ENCODE data around the gene NGB.

Gene NGB

GRCh38 chr14:77264466-77265186, 6.4 kb downstream of the NGB start:
- no peak for FAIRE-seq

DNA sequence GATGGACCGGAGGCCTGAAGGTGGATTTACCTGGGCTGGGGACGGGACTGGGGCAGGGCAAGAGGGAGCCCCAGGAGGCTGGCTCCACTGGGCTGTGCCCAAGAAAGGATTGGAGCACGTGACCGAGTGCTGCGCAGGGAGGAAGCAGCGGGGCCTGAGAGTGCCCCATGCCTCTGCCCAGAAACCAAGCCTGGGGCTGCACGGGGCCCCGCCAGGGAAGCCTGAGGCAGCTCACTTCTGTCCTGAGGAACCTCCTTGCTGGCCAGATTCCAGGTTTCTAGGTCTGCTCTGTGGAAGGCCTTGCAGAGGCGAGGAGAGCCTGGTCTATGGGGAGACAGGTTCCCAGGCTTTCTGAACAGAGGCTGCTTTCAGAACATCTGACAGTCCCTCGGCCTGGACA, 10.4 kb downstream of the NGB start:
- FAIRE-seq, result no peak

GRCh38 chr14:77260199-77260598, 10.8 kb downstream of the NGB start:
- no peak for FAIRE-seq

DNA sequence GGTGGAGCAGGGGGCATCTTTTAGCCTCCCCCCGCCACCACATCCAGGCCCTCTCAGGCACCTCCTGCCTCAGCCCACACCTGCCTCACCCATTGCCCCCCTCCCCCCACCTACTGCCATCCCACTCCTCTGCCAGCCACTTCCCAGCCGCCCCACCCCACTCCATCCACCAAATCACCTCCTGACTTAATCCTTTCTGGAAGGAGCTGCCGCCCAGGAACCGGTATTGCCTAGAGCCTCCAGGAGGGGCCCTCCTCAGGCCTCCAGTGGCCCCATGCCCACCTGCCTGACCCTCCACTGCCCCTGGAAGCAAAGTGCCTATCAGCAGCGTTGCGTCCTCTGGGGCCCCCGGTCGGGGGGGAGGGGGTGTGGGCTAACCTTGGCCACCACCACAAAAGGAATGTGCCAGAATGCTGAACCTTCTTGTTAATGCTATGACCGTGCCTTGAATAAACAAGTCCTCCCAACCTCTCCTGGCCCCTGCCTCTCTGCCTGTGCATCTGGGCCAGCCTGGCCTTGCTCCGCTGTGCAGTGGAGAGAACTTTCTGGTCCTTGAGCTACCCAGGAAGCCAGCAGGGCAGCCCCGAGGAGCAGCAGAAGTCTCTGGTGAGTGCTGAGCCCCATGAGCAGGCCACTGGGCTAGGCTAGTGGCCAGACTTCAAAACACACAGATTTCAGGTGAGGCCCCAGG, 11.8 kb downstream of the NGB start:
- no peak for FAIRE-seq

GRCh38 chr14:77258566-77258965, 12.4 kb downstream of the NGB start:
- FAIRE-seq, result no peak

- no peak for FAIRE-seq
Observed at GRCh38 chr14:77257700-77258099, 13.3 kb downstream of the NGB start.

DNA sequence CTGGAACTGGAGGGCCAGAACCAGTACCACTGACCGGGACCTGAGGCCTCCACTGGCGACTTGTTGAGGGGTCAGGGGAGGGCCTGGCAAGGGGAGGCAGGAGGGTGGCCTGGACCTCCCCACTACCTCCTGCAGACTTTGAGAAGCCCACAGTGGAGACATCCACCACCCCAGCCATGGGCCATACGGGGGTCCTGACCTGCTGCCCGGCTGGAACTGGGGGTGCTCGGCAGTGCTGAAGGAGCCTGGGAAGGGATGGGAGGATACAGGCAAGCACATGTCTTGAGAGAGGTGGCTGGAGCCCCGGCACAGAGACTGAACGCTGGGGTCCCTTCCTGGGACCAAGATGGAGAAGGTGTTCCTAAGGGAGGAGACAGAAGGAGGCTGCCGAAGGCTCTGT, 14.3 kb downstream of the NGB start:
- FAIRE-seq, result no peak

DNA sequence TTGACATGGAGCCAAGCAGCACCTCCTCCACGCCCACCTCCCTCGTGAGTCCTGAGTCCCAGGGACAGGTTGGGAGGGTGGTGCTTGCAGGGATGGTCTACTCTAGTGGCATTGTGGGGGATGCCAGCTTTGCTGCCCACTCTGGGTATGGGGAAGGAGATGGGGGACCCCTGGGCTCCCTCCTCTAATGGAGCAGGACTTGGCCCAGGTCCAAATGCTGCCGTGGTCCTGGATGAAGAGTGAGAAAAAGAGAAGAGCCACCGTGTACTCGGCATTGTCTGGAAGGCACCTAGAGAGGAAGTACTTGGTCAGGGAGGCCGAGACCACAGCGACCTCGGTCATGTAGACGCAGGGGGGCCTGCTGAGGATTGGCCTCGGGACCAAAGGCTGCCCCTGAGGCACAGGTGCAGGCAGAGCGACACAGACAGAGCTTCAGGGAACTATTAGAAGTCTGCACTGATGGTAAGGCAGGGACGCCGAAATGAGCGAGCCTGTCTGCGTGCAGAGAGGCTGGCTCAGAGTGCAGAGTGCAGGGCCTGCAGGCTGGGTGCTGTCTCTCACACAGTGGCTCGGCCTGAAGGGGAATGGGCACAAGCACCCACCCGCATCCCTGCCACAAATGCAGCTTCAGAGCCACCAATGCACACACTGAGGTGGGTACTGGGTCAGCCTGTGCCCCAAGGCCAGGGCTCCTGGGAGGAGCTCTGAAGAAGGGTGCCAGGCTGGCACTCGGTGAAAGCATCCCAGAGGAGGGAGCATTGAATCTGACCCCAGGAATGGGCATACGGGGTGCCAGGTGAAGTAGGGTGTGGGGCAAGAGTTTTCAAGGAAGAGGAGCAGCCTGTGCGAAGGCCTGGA, 17.4 kb downstream of the NGB start:
- no peak for FAIRE-seq

DNA sequence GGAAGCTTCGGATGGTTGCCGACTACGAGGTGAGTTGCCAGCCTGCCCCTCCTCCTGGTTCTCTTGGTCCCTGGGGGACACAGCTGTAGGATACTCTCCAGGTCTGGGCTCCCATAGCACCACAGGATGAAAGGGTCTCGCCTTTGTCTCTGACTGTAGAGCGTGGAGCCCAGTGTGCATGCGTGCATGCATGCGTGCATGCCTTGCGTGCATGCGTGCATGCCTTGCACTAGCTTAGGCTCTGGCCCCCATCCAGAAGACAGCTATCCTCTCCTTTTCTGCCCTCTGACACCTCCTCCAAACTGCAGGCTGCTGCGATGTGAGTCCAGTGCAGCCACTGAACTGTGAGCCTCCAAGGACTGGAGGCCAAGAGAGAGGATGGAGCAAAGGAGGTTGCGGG, 19.1 kb downstream of the NGB start:
- no peak for FAIRE-seq

DNA sequence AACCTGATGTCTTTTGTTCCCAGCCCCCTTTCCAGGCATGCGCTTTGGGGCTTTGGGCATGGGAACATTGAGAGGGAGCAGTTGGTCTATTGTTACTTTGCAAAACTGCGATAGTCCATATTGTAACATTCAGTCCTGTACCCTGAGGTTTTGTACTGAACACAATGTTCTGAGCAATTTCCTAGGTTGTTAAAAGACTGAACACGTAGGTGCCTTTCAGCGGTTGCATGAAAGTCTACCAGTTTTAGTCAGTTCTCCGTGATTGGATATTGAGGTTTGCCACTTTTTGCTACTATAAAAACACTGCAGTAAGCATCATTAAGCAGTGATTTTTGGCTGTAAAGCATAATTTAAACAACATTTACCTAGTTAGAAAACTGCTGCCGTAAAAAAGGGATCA, 20.1 kb downstream of the NGB start:
- FAIRE-seq, result no peak

- no peak for FAIRE-seq
Observed at GRCh38 chr14:77249286-77249685, 21.7 kb downstream of the NGB start.

DNA sequence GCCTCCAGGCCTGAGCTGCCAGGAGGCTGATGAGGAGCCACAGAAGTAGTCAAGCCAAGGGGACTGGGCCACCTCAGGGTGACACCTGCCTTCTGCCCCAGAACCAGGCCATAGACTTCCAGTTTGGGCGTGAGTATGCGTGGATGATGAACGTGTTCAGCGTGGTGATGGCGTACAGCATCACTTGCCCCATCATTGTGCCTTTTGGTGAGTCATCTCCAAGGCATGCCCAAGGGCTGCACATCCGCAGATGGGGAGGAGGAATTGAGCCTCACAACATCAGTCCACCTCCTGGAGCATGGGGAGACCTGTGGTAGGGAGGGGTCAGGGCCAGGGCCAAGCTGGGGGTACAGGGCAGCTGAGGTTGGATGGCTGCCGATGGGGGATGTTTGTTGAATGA, 22.3 kb downstream of the NGB start:
- FAIRE-seq, result no peak

- no peak for FAIRE-seq
Observed at GRCh38 chr14:77246784-77247183, 24.2 kb downstream of the NGB start.

DNA sequence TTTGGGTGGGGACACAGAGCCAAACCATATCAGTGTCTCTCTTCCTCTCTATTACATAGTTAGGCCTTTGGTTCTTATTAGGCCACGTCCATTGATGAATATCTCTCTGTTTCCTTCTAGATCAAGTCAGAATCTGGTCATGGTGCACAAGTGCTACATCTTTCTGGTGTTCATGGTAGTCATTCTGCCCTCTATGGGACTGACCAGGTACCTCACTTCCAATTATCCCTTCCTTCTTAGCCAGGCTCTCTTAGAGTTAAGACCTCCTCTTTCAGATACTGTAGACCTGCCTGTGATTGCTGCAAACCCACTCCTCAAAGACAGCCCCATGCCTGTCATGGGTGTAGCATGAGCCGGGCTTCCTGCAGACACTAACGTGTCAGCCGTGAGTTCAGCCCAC, 25.2 kb downstream of the NGB start:
- no peak for FAIRE-seq

- FAIRE-seq, result no peak
Observed at GRCh38 chr14:77243853-77244252, 27.2 kb downstream of the NGB start.

- FAIRE-seq, result no peak
Observed at GRCh38 chr14:77242752-77243151, 28.3 kb downstream of the NGB start.

DNA sequence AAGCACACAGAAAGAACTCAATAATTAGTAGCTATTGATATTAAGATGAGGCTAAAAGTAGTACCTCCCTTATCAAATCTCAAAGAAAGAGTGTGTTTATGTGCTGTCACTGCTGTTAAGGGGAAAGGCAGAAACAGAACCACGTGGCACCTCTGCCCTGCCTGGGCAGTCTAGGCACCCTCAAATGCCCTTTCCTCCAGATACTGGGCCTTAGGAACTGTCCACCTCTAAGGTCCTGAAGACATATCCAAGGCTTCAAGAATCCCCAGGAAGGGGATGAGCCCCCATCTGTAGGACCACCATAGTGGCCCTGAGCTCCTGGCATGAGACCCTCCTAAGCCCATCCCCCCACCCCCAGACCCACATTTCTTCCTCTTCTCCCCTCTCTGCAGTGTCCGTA, 29.1 kb downstream of the NGB start:
- no peak for FAIRE-seq

DNA sequence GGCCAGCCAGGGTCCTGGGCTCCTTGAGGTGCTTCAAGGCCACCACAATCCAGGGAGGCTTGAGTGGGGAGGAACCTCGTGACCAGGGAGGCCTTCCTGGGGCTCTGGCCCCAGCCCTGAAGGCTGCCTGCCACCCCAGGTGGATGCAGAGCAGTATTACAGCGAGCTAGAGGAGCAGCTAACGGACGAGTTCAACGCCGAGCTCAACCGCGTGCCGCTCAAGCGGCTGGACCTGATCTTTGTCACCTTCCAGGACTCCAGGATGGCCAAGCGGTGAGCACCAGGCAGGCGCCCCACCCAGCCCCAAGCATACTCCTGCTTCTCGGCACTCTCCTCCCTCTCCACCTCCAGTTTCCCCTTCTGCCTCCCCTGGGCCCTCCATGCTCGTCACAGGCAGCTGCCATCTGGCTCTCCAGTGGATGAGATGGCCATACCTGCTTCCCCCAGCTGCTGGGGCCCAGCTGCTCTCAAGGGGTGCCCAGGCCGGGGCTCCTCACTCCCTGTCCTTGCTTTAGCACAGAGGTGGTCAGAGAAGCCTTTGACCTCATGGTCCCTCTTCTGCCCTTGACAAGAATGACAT, 30.6 kb downstream of the NGB start:
- no peak for FAIRE-seq

DNA sequence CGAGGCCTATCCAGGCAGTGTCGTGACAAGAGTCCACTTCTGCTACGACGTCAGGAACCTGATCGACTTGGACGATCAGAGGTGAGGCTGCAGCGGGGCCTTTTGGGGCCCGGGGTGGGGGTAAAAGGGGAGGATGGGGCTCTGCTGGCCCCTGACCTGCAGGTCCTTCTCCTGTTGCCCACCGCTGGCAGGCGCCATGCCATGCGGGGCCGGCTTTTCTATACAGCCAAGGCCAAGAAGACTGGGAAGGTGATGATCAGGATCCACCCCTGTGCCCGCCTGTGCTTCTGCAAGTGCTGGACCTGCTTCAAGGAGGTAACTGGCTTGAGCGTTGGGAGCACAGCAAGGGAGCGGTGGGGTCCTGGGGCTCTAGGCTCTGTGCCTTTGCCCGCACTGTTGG, 31.6 kb downstream of the NGB start:
- FAIRE-seq, result no peak

DNA sequence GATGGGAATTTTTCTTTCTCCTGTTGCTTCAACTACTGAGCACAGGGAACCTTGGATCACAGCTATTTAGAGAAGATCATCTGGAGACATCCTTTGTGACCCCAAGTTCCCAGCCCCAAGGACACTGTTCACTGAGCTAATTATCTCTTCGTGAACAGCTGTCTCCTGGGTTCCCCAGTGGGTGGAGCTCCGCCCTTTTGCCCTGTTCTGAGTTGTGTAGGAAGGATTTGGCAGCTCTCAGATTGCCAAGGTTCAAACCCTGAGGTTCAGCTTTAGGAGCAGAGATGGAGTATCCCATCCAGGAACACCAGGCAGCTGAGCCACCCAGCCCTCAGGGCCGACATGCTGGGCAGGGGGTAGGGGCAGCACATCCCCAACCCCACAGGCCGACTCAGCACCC, 32.0 kb downstream of the NGB start:
- no peak for FAIRE-seq

GRCh38 chr14:77238356-77238755, 32.6 kb downstream of the NGB start:
- no peak for FAIRE-seq

GRCh38 chr14:77236814-77237213, 34.2 kb downstream of the NGB start:
- no peak for FAIRE-seq

- FAIRE-seq, result no peak
Observed at GRCh38 chr14:77231721-77232120, 39.3 kb downstream of the NGB start.

Data from colon (tissue), 2 donors.